HEK293T (cell line): ENCODE data around the gene ATIC.

ENCODE experiments used
- CTCF ChIA-PET: fragments of 350-600 bp; formaldehyde crosslinking; extraction: SDS; loops from one replicate; lab custom pipeline; 2021; ENCODE audit warnings: antibody characterized with exemption, inconsistent platforms; lab: Yijun Ruan, JAX
- POLR2A ChIA-PET: fragments of 350-600 bp; formaldehyde crosslinking; extraction: SDS; loops from one replicate; lab custom pipeline; 2020; ENCODE audit warnings: antibody characterized with exemption, inconsistent platforms; lab: Yijun Ruan, JAX
- DNase-seq: peaks from one replicate; pipeline ENCODE4 v3.0.0; 2012; ENCODE audit warnings: mixed read lengths; ENCODE audit errors: extremely low spot score
- ARNT ChIP-seq: fragments of 450-650 bp; IDR thresholded peaks from 2 replicates; pipeline ENCODE4 v1.6.1; 2017; ENCODE audit warnings: mild to moderate bottlenecking
- BHLHE40 ChIP-seq: fragments of 450-650 bp; IDR thresholded peaks from 2 replicates; pipeline ENCODE4 v1.6.1; 2016; ENCODE audit warnings: mild to moderate bottlenecking, moderate library complexity, borderline replicate concordance
- CTBP1 ChIP-seq: fragments of 450-650 bp; IDR thresholded peaks from 2 replicates; pipeline ENCODE4 v1.6.1; 2016; ENCODE audit warnings: borderline replicate concordance
- ELF4 ChIP-seq: fragments of 450-650 bp; IDR thresholded peaks from 2 replicates; pipeline ENCODE4 v1.6.1; 2017; ENCODE audit warnings: antibody characterized with exemption
- FOXA1 ChIP-seq: fragments of 450-650 bp; IDR thresholded peaks from 2 replicates; pipeline ENCODE4 v1.6.1; 2016; ENCODE audit warnings: mild to moderate bottlenecking
- FOXK2 ChIP-seq: fragments of 450-650 bp; IDR thresholded peaks from 2 replicates; pipeline ENCODE4 v1.6.1; 2016; ENCODE audit warnings: mild to moderate bottlenecking
- FOXM1 ChIP-seq: fragments of 450-650 bp; IDR thresholded peaks from 2 replicates; pipeline ENCODE4 v1.6.1; 2017; ENCODE audit warnings: mild to moderate bottlenecking, borderline replicate concordance
- HDGF ChIP-seq: fragments of 450-650 bp; IDR thresholded peaks from 2 replicates; pipeline ENCODE4 v1.6.1; 2017; ENCODE audit warnings: antibody characterized with exemption, borderline replicate concordance
- L3MBTL2 ChIP-seq: fragments of 450-650 bp; conservative IDR thresholded peaks from 2 replicates; pipeline ENCODE4 v1.6.1; 2016; ENCODE audit warnings: mild to moderate bottlenecking
- LEF1 ChIP-seq: fragments of 450-650 bp; IDR thresholded peaks from 2 replicates; pipeline ENCODE4 v1.6.1; 2017; ENCODE audit warnings: mild to moderate bottlenecking, borderline replicate concordance
- NFRKB ChIP-seq: fragments of 450-650 bp; IDR thresholded peaks from 2 replicates; pipeline ENCODE4 v1.6.1; 2016; ENCODE audit warnings: mild to moderate bottlenecking, moderate library complexity
- SP1 ChIP-seq: fragments of 450-650 bp; IDR thresholded peaks from 2 replicates; pipeline ENCODE4 v1.6.1; 2017
- SUZ12 ChIP-seq: fragments of 450-650 bp; IDR thresholded peaks from 2 replicates; pipeline ENCODE4 v1.6.1; 2016; ENCODE audit warnings: mild to moderate bottlenecking
- TARDBP ChIP-seq: fragments of 450-650 bp; IDR thresholded peaks from 2 replicates; pipeline ENCODE4 v1.6.1; 2016
- ZNF384 ChIP-seq: fragments of 450-650 bp; IDR thresholded peaks from 2 replicates; pipeline ENCODE4 v1.6.1; 2016
- TF ChIP-seq, protein P1 (sequence below): fragments of 450-650 bp; IDR thresholded peaks from 2 replicates; pipeline ENCODE4 v1.6.1; 2016

Gene ATIC

GRCh38 chr2:215361876-215362561 lies 50.2 kb downstream of the ATIC start:
- ChIA-PET POLR2A (no interaction called here), CTCF (no interaction called here)
- TF ChIP-seq SUZ12 (no peak), TARDBP (no peak), ZNF384 (no peak), HDGF (no peak), BHLHE40 (no peak), FOXK2 (no peak), ARNT (no peak), CTBP1 (no peak)
- TF ChIP-seq, protein P1, sequence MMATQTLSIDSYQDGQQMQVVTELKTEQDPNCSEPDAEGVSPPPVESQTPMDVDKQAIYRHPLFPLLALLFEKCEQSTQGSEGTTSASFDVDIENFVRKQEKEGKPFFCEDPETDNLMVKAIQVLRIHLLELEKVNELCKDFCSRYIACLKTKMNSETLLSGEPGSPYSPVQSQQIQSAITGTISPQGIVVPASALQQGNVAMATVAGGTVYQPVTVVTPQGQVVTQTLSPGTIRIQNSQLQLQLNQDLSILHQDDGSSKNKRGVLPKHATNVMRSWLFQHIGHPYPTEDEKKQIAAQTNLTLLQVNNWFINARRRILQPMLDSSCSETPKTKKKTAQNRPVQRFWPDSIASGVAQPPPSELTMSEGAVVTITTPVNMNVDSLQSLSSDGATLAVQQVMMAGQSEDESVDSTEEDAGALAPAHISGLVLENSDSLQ: no peak
- no peak for DNase-seq

GRCh38 chr2:215362562-215362904 lies 50.7 kb downstream of the ATIC start:
- DNase-seq: no peak
- CTCF ChIA-PET: no interaction called here
- POLR2A ChIA-PET: no interaction called here
- TF ChIP-seq FOXA1 (no peak), TARDBP (no peak), SUZ12 (no peak)

DNA sequence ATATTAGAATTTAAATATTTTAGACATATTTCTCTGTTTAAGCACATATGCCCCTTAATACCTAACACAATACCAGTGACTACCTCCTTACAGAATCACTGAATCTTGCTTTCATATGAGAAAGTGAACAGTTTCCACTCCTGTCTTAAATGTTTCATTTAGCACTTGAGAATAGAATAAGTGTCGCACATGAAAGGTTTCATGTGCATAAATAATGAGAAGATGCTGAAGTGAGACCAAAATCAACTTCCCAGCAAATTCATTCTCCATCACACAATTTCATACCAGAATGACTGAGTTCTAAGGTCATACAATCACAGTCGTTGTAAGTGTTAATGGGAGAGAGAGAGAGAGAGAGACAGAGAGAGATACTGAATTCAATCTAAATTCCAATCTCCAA lies 51.2 kb downstream of the ATIC start:
- POLR2A ChIA-PET: no interaction called here
- DNase-seq: no peak
- CTCF ChIA-PET: no interaction called here

GRCh38 chr2:215363461-215364156 lies 51.8 kb downstream of the ATIC start:
- ChIA-PET CTCF (no interaction called here), POLR2A (no interaction called here)
- TF ChIP-seq SUZ12 (no peak), FOXM1 (no peak), TARDBP (no peak), SP1 (no peak), CTBP1 (no peak), BHLHE40 (no peak), NFRKB (no peak), ELF4 (no peak), FOXK2 (no peak), L3MBTL2 (no peak), LEF1 (no peak), HDGF (no peak), ZNF384 (no peak), FOXA1 (no peak), ARNT (no peak)
- TF ChIP-seq, protein P1: no peak
- DNase-seq: no peak

More for the DNA sequence above, 51.2 kb downstream of the ATIC start:
- TF ChIP-seq ARNT (no peak), LEF1 (no peak), FOXA1 (no peak), BHLHE40 (no peak), CTBP1 (no peak), SP1 (no peak), HDGF (no peak), ELF4 (no peak), ZNF384 (no peak), FOXK2 (no peak), SUZ12 (no peak), TARDBP (no peak), FOXM1 (no peak), NFRKB (no peak), L3MBTL2 (no peak)
- TF ChIP-seq, protein P1: no peak

GRCh38 chr2:215364157-215365155 lies 52.6 kb downstream of the ATIC start:
- ChIA-PET CTCF (no interaction called here), POLR2A (no interaction called here)
- DNase-seq: no peak
- TF ChIP-seq CTBP1: no peak

DNA sequence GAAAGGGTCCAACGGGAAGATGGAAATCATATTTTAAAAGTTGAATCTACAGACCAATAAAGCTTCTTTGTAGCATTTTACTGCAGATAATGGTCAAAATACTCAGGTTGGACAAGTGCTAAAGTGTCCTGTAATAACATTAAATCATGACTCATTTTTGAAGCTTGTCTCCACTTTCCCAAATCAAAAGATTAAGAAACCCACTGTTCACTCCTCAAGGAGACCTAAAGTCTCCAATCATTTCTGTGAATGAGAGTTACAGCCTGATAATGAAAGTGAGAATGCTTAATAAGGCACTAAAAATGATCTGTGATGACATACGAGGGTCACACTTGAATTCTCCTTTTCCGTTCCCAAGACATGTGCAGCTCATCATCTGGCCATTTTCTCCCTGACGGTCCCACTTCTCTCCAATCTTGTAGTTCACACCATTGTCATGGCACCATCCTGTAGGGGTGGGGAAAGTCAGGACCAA lies 53.4 kb downstream of the ATIC start:
- no peak for TF ChIP-seq FOXA1
- no peak for TF ChIP-seq L3MBTL2
- TF ChIP-seq SP1: no peak
- TF ChIP-seq, protein P1: no peak
- no peak for TF ChIP-seq CTBP1
- TF ChIP-seq TARDBP: no peak
- TF ChIP-seq ZNF384: no peak
- no peak for TF ChIP-seq NFRKB
- TF ChIP-seq ELF4: no peak
- no peak for TF ChIP-seq LEF1
- no peak for TF ChIP-seq ARNT
- TF ChIP-seq BHLHE40: no peak
- no peak for TF ChIP-seq HDGF
- TF ChIP-seq SUZ12: no peak
- POLR2A ChIA-PET: no interaction called here
- CTCF ChIA-PET: no interaction called here
- DNase-seq: no peak
